ENCODE results near the gene MRNIP.

The MRNIP gene

GRCh38 chr5:179887802-179888201, 29.2 kb upstream of the MRNIP start:
- DNase-seq (ENCODE audit: low read depth): no peak

GRCh38 chr5:179887095-179887494, 28.5 kb upstream of the MRNIP start:
- no peak for DNase-seq (ENCODE audit: low read depth)

DNA sequence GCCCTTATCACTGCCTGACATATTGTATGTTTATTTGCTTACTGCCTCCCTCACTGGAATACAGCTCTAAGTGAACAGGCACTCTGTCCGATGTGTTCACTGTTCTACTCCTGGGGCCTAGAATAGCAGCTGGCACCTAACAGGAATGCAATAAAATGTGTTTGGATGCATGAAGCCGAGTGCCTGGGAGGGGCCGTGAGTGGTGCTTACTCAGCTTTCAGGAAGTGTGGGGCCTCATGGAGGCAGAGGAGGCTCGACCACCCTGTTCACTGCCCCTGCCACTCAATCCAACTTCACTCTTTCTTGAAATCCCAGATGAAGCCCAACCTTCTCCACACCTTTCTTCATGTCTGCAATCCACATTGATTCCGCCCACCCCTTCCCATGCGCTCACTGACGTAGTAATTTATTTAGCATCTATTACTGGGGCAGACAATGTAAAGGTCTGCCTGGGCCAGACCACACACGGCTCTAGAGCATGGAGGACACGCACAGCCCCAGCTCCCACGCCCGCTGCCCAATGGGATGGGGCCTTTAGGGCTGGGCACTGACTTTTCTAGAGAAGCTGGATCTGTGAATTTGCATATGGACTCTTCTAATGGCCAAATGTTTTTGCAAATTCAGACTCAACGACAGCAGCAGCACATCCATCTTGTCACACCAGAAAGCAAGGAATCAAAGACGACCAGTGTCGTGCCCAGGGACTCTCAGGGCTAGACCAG, 27.7 kb upstream of the MRNIP start:
- DNase-seq (ENCODE audit: low read depth): no peak

- DNase-seq (ENCODE audit: low read depth): no peak
Observed at GRCh38 chr5:179885491-179886090, 27.0 kb upstream of the MRNIP start.

- DNase-seq (ENCODE audit: low read depth): no peak
Observed at GRCh38 chr5:179883163-179883562, 24.5 kb upstream of the MRNIP start.

GRCh38 chr5:179882338-179882737, 23.7 kb upstream of the MRNIP start:
- no peak for DNase-seq (ENCODE audit: low read depth)

DNA sequence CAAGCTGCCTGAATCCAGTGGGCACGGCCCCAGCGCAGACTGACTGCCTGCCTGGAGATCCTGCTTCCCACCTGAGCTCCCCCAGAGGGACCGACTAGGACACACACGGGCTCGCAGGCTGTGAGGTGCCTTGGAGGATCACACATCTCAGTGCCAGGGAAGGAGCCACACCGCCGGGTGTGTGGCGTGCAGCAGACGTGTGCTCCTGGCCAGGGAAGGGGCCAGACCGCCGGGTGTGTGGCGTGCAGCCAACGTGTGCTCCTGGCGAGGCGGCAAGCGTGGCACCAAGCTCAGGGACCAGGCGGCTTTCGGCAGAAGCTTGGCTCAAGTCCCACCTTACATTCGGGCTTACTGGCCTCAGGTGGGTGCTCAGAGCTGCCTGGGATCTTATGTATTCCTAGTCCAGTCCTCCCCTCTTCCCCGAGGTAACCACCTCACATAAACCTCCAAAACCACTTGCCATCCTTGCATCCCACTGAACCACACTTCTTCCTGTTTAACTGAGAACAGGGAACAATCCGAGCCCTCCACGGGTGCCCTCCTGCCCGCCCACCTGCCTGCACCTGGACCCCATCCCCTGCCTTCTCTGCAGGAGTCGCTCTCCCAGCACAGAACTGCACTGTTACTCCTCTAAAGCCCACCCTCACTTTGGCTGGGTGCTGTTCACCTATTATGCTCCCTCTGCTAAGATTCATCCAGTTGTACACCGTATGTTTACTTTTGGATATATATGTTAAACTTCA, 22.4 kb upstream of the MRNIP start:
- no peak for DNase-seq (ENCODE audit: low read depth)

DNA sequence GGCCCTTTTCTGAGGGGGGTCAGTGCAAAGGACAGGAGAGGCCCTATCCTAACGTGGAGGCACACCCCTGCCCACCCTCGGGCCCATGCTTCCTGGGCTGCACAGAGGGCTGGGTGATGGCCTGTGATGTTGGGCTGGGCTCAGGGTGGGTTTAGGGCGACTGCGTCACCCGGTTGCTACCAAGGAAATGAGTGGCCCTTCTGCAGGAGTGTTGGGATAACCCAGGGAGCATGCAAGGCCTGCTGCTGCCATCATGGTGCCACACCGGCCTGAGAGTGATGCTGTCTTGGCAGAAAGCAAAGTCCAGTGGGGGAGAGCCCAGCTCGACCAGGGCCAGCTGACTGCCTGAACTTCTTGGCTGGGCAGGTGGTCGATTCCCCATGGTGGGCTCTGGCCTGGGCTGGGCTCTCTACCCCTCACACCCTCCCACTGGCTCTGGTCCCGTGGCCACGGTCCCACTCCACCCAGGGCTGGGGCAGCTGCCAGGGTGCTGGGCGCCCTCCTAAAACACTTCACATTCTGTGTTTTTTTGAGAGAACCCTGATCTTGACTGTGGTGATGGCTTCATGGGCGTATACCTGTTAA, 21.5 kb upstream of the MRNIP start:
- no peak for DNase-seq (ENCODE audit: low read depth)

- no peak for DNase-seq (ENCODE audit: low read depth)
Observed at GRCh38 chr5:179879690-179880010, 21.0 kb upstream of the MRNIP start.

GRCh38 chr5:179879003-179879689, 20.5 kb upstream of the MRNIP start:
- DNase-seq (ENCODE audit: low read depth): no peak

GRCh38 chr5:179878222-179879002, 19.8 kb upstream of the MRNIP start:
- no peak for DNase-seq (ENCODE audit: low read depth)

DNA sequence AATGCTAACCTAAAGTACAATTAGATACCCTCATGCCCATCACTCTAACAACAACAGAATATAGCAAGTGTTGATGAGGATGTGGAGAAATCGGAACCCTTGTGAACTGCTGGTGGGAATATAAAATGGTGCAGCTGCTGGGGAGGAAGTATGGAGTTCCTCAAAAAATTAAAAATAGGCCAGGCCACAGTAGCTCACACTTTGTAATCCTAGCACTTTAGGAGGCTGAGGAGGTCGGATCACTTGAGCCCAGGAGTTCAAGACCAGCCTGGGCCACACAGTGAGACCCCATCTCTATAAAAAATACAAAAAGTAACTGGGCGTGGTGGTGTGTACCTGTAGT, 18.0 kb upstream of the MRNIP start:
- DNase-seq (ENCODE audit: low read depth): no peak

GRCh38 chr5:179875741-179876609, 17.4 kb upstream of the MRNIP start:
- DNase-seq (ENCODE audit: low read depth): no peak

DNA sequence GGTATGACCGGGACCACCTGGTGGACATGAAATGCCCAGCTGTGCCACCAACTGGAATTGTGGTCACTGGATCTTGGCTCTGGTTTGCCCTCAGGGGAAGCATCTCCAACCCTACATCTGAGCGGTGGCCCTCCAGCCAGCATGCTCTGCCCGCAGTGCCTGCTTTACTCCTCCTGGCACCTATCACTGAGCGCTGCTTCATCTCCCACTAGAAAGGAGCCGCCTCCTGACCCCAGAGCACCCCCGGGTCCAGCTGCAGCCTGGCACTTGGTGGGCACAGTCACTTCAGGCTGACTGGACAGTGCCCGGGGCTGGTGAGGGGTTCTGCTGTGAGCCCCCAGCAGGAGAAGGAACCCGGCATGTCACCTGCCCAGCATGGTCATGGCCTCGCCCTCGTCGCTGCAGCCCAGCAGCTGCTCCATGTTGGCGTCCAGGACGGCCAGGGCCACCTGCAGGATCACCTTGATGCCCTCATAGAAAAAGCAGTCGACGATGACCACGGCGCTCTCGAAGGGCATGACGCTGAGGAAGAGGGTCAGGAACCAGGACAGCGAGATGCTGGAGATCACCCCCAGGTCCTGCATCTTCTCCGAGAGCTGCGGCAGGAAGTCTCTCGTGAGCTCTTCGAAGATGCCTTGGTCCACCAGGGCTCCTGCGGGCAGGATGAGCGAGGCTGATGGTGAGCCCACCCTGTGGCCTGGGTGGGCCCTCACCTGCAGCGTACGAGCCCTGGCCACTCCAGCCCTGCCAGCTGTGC, 16.1 kb upstream of the MRNIP start:
- DNase-seq (ENCODE audit: low read depth): no peak

GRCh38 chr5:179874136-179874535, 15.5 kb upstream of the MRNIP start:
- no peak for DNase-seq (ENCODE audit: low read depth)

DNA sequence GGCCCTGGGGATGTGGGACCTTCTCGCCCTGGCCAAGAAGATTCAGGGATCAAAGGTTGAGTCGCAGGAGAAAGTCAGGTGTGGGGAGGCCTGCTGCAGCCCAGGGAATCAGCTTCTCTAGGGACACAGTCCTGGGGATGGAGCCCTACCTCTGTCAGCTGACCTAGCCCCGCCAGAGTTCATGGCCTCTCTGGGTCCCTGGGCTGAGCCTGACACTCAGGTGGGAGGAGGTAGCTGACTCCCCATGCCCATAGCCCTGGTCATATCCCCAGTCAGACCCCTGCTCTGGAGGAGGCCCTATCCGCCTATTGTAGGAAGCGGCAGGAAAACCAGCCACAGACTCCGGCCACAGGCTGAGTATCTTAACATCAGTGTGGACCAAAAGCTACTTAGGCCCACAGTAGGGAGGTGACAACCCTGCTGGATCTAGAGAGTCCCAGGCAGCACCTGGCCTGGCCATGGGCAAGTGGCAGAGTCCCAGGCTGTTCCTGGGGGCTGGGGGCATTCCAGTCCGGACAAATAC, 15.0 kb upstream of the MRNIP start:
- no peak for DNase-seq (ENCODE audit: low read depth)

DNA sequence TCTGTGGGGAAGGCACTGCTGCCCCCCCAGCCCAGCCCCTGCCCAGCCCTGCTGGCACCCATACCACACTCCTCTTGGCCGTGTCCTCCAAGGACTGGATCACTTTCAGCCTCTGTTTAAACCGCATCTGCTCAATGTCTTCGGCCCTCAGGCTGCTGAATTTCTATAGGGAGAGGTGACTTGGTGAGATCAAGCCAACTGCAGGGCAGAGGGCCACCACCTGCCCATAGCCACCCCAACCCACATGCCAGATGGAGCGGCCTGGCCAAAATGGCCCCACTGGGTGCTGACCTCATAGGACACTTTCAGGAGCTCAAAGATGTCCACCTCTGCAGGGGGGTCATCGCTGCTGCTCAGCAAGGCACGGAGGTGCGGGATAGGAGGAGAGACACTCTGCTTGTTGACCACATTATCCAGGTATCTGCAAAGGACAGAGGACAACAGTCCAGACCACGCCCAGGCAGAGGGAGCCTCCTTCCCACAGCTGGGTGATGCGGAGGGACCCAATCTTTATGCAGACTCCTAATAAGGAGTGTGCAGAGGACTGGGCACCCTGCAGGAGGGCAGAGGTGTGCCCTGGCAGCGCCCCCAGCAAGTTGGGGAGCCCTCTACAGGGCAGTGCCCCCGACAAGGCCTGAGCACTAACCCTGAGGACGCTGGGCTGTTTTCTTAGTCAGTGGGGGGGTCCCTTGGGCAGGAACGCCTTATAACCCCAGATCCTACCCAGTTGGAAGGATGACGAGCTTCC, 14.4 kb upstream of the MRNIP start:
- DNase-seq (ENCODE audit: low read depth): no peak

- DNase-seq (ENCODE audit: low read depth): no peak
Observed at GRCh38 chr5:179872055-179872827, 13.6 kb upstream of the MRNIP start.
